ENCODE results near the gene JAKMIP1.

JAKMIP1 gene

DNA sequence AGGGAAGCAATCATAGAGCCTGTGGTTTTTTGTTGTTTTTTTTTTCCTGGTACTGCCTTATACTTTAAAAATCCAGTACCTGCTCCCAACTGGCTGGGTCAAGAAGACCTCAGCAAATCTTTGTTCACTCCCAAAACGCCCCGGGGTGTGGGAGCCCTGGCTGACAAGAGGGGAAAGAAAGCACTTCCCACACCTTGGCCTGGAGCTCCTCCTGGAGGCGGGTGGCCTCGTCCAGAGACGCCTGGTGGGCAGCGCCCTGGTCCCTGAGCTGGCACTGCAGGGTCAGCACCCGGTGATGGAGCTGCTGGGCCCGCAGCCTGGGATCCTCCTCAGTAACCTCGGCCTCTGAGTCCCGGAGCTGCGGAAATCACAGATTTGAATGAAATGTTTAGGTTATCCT, 220.4 kb downstream of the JAKMIP1 start:
- intact Hi-C loops (cut with DNase I) = no loop called here
- peak in 14 of 42 donors; percentile 10 to 53 (median 24) for DNase-seq

DNA sequence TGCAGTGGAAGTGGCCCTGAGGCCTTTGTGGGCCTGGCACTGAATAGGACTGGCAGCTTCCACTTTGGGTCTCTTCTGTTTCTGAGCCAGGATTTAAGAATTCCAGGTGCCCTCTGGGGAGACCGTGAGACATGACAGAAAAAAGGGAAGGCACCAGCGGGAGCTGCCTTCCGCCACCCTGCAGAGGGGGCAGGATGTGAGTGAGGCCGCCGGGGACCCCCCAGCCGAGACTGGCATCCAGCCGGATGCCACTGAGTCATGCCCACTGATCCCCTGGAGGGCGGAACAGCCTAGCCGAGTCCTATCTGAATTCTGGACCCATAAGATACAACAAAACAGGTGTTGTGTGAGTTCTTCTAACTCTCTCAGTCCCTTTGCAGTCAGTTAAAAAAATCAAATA, 223.4 kb downstream of the JAKMIP1 start:
- intact Hi-C loops (cut with DNase I) = no loop called here
- peak in 6 of 42 donors; percentile 3 to 33 (median 8) for DNase-seq

DNA sequence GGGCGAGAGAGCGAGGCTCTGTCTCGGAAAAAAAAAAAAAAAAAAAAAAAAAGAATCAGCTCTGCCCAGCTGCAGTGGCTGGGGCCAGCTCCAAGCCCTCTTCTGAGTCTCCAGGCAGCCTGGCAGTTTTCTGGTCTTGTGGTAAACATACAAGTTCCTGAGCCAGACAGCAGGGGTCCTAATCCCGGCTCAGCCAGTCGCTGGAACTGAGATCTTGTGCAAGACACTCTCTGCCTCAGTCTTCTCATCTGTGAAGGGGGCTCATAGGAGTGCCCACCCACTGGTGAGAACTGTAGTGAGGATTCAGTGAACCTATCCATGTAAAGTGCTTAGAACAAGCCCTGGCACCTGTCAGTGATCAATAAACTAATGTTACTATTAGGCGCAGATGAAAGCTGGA, 223.9 kb downstream of the JAKMIP1 start:
- intact Hi-C loops (cut with DNase I) = no loop called here
- peak in 4 of 42 donors; percentile 3 to 23 (median 22) for DNase-seq
